A549 (cell line): ENCODE results near the gene COX7A2L.

ENCODE experiments used
- E2F6 ChIP-seq: IDR thresholded peaks from 2 replicates; pipeline ENCODE4 v1.6.1; 2012; ENCODE audit warnings: low read depth, borderline replicate concordance
- EP300 ChIP-seq, 2 experiments: fragments of >200 bp; sonication (Bioruptor Twin); formaldehyde crosslinking; IDR thresholded peaks; 2 replicates in 1 of 2; 3 replicates in 1 of 2; pipeline ENCODE4 v1.6.1; 2016 to 2017
- FOSL2 ChIP-seq, 2 experiments: fragments of 450-650 bp in 1 of 2; fragments of >200 bp in 1 of 2; sonication (Bioruptor Twin) in 1 of 2; formaldehyde crosslinking; IDR thresholded peaks; 2 replicates each; pipeline versions ENCODE4 v1.5.0 to v1.6.1; 2016 to 2020; ENCODE audit warnings: mild to moderate bottlenecking in 1 of 2, moderate library complexity in 1 of 2
- HOXB5 ChIP-seq: fragments of 250-450 bp; sonication (Bioruptor Pico); IDR thresholded peaks from 2 replicates; pipeline ENCODE4 v1.5.0; 2020; ENCODE audit warnings: mild to moderate bottlenecking, moderate library complexity
- KDM1A ChIP-seq: fragments of 200-600 bp; sonication (generic); IDR thresholded peaks from 2 replicates; pipeline ENCODE4 v1.6.1; 2016; ENCODE audit warnings: low read depth, mild to moderate bottlenecking
- POLR2A ChIP-seq: IDR thresholded peaks from 2 replicates; pipeline ENCODE4 v1.6.1; 2012; ENCODE audit warnings: mild to moderate bottlenecking, low read length
- RFX5 ChIP-seq: fragments of 450-650 bp; IDR thresholded peaks from 2 replicates; pipeline ENCODE4 v1.7.1; 2014; ENCODE audit warnings: antibody characterized with exemption, mild to moderate bottlenecking, moderate library complexity
- SMC3 ChIP-seq: fragments of >200 bp; sonication (Bioruptor Twin); formaldehyde crosslinking; IDR thresholded peaks from 3 replicates; pipeline ENCODE4 v1.6.1; 2018; ENCODE audit warnings: inconsistent platforms
- SREBF2 ChIP-seq: fragments of 450-650 bp; IDR thresholded peaks from 2 replicates; pipeline ENCODE4 v1.6.1; 2014; ENCODE audit warnings: mild to moderate bottlenecking, moderate library complexity
- USF2 ChIP-seq: fragments of 450-650 bp; IDR thresholded peaks from 2 replicates; pipeline ENCODE4 v1.6.1; 2014; ENCODE audit warnings: antibody characterized with exemption
- ZNF302 ChIP-seq: fragments of 250-450 bp; sonication (Bioruptor Pico); IDR thresholded peaks from 2 replicates; pipeline ENCODE4 v1.9.0; 2021; ENCODE audit warnings: inconsistent platforms, mild to moderate bottlenecking, moderate library complexity
- TF ChIP-seq, protein P1 (sequence below): fragments of >200 bp; sonication (Bioruptor Twin); formaldehyde crosslinking; IDR thresholded peaks from 3 replicates; pipeline ENCODE4 v1.5.1; 2016

DNA sequence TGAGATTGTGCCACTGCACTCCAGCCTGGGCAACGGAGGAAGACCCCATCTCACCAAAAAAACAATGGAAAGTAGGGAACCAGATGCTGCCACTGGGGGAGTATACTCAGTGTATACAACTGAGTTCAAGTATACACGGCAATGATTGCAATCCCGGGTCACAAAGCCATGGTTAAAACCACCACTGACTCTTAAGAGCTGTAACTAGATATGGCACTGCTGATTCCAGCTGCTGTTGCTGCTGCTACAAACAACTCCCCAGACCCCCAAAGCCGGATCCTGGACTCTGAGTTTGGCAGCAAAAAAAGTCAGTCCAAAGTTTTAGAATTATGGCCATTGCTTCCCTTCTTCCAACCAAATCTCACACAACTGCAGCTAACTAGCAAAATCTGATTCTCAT lies 43.7 kb upstream of the COX7A2L start:
- TF ChIP-seq, protein P1, sequence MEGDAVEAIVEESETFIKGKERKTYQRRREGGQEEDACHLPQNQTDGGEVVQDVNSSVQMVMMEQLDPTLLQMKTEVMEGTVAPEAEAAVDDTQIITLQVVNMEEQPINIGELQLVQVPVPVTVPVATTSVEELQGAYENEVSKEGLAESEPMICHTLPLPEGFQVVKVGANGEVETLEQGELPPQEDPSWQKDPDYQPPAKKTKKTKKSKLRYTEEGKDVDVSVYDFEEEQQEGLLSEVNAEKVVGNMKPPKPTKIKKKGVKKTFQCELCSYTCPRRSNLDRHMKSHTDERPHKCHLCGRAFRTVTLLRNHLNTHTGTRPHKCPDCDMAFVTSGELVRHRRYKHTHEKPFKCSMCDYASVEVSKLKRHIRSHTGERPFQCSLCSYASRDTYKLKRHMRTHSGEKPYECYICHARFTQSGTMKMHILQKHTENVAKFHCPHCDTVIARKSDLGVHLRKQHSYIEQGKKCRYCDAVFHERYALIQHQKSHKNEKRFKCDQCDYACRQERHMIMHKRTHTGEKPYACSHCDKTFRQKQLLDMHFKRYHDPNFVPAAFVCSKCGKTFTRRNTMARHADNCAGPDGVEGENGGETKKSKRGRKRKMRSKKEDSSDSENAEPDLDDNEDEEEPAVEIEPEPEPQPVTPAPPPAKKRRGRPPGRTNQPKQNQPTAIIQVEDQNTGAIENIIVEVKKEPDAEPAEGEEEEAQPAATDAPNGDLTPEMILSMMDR, result no peak
- TF ChIP-seq POLR2A (no peak), RFX5 (no peak), FOSL2 (IDR thresholded peaks at IDR 0.05) (no peak), FOSL2 (CRISPR knock-in tag; IDR thresholded peaks at IDR 0.05) (no peak), ZNF302 (no peak), EP300 (IDR thresholded peaks at IDR 0.05) (no peak), E2F6 (no peak), KDM1A (no peak), HOXB5 (CRISPR knock-in tag) (no peak), USF2 (no peak), SREBF2 (no peak), SMC3 (no peak)
